ENCODE data around the gene ARHGEF16.

ARHGEF16 gene

DNA sequence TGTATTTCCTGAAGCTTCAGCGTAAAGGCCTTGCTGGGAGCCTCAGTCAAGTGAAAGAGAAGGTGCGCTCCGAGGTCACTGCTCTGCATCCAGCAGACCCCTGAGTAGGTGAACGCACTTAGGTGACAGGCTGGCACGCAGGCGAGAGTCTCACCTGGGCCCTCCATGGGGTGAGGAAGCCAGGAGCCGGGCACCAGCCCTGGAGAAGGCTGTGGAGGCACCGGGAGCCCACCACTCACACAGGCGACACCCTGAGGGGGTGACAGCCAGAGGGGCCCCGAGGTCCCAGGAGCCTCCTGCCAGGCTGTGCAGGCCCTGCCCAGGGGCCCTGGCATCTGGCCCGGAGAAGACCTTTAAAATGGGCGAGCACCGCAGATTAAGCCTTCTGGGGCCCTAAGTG, 67.6 kb downstream of the ARHGEF16 start:
- H3K27ac ChIP-seq = no peak overlapping the region
- intact Hi-C loops (cut with DNase I; ENCODE audit: low total_unique reads) = loop anchor here (5.0 kb wide), 1 partner anchor 35 kb away; no protein-coding TSS in a partner anchor
- H3K9me3 ChIP-seq = no peaks in the 10 kb centered on the region
- TF ChIP-seq, protein P1, sequence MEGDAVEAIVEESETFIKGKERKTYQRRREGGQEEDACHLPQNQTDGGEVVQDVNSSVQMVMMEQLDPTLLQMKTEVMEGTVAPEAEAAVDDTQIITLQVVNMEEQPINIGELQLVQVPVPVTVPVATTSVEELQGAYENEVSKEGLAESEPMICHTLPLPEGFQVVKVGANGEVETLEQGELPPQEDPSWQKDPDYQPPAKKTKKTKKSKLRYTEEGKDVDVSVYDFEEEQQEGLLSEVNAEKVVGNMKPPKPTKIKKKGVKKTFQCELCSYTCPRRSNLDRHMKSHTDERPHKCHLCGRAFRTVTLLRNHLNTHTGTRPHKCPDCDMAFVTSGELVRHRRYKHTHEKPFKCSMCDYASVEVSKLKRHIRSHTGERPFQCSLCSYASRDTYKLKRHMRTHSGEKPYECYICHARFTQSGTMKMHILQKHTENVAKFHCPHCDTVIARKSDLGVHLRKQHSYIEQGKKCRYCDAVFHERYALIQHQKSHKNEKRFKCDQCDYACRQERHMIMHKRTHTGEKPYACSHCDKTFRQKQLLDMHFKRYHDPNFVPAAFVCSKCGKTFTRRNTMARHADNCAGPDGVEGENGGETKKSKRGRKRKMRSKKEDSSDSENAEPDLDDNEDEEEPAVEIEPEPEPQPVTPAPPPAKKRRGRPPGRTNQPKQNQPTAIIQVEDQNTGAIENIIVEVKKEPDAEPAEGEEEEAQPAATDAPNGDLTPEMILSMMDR (IDR thresholded peaks at IDR 0.05) = no peak
- H3K4me1 ChIP-seq = peaks cover 0 to 29% (median 21%) of the 10 kb centered on the region in 4 donors
- DNase-seq = no peak
- H3K4me3 ChIP-seq = no peak overlapping the region
- H3K36me3 ChIP-seq = peaks cover 0 to 67% (median 55%) of the 10 kb centered on the region in 3 donors
- H3K27me3 ChIP-seq = no peaks in the 10 kb centered on the region

DNA sequence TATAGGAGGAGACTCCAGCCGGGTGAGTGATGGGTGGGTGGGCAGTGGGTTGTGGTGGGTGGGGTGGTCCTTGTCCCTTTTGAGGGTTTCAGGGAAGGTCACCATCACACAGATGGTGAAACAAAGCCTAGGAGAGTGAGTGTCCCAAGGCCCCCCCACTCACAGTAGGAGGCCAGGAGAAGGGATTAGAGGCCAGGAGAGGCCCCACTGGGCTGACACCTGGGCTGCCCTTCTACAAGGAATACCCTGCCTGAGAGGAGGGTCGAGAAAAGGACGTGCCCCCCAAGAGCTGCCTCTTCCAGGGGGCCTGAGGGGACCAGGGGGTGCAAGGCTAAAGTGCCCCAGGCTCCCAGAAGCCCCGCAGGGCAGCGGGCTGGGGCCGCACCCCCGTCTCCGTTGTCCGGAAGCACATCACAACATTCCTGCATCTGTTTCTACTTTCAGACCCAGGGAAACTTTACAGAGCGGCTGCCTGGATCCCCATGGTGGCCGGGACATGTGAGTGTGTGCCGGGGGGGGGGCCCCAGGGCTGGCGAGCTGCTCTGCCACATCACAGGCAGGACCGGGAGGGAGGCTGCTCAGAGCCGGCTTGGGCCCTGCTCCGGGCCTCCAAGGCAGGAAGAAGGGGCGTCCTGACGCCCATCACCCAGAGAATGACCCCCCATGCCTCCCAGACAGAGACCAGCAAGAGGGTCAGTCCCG, 68.2 kb downstream of the ARHGEF16 start:
- Histone ChIP-seq H3K27ac (no peak overlapping the region), H3K4me1 (peaks cover 0 to 26% (median 23%) of the 10 kb centered on the region in 4 donors), H3K9me3 (no peaks in the 10 kb centered on the region), H3K4me3 (no peak overlapping the region), H3K27me3 (no peaks in the 10 kb centered on the region), H3K36me3 (peaks cover 0 to 61% (median 55%) of the 10 kb centered on the region in 3 donors)
- TF ChIP-seq, protein P1 (IDR thresholded peaks at IDR 0.05) = no peak
- intact Hi-C loops (cut with DNase I; ENCODE audit: low total_unique reads) = loop anchor here (5.0 kb wide), 1 partner anchor 35 kb away; no protein-coding TSS in a partner anchor
- DNase-seq = no peak

DNA sequence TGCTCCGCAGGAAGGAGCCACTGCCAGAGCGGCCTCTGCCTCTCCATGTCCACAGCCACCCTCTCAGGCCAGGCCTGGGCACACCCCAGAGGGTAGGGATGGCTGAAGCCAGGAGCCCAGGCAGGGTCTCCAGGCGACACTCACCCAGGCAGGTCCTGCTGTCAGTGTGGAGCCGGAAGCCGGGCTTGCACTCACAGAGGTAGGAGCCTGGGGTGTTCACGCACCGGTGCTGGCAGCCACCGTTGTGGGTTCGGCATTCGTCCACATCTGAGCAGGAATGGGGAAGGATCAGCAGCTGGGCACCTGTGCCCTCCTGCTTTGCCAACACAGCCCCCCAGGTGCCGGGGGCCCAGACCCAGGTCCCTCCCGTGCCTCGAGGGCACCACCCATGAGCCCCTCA, 69.5 kb downstream of the ARHGEF16 start:
- H3K4me1 ChIP-seq = peaks cover 0 to 38% (median 36%) of the 10 kb centered on the region in 4 donors
- no peak for DNase-seq
- no peaks in the 10 kb centered on the region for H3K9me3 ChIP-seq
- TF ChIP-seq, protein P1 (IDR thresholded peaks at IDR 0.05) = no peak
- no peak overlapping the region for H3K27ac ChIP-seq
- H3K36me3 ChIP-seq = peaks cover 0 to 48% (median 47%) of the 10 kb centered on the region in 3 donors
- H3K27me3 ChIP-seq = no peaks in the 10 kb centered on the region
- H3K4me3 ChIP-seq = no peak overlapping the region
- intact Hi-C loops (cut with DNase I; ENCODE audit: low total_unique reads) = loop anchor here (5.0 kb wide), 1 partner anchor 33 kb away; no protein-coding TSS in a partner anchor

DNA sequence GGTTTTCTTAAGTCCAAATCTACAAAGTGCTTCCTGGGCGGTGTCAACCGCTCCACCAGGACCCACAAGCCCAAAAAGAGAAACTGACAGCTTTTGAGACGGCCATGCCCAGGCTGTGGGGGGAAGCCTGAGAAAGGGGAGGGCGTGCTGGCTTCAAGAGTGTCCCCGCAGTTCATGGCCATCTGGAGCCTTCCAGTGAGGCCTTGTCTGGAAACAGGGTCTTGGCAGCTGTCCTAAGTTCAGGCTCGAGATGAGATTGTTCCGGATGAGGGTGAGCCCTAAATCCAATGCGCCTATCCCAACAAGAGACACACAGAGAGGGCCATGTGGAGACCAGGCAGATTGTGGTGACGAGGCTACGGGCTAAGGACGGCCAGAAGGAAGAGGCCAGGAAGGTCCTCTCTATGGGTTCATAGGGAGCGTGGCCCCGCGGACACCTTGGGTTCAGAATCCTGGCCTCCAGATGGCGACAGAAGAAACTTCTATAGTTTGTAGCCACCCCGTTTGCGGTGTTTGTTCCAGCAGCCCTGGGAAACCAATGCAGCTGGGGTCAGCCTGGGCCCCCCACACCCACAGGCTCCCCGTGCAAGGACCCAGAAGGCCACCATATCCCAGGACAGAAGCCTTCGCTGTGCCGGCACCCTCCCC, 70.2 kb downstream of the ARHGEF16 start:
- DNase-seq = no peak
- Histone ChIP-seq H3K36me3 (peaks cover 0 to 42% (median 41%) of the 10 kb centered on the region in 3 donors), H3K9me3 (no peaks in the 10 kb centered on the region), H3K4me3 (no peak overlapping the region), H3K27ac (no peak overlapping the region), H3K27me3 (no peaks in the 10 kb centered on the region), H3K4me1 (peaks cover 0 to 45% (median 43%) of the 10 kb centered on the region in 4 donors)
- intact Hi-C loops (cut with DNase I; ENCODE audit: low total_unique reads) = loop anchor here (5.0 kb wide), 1 partner anchor 33 kb away; no protein-coding TSS in a partner anchor
- TF ChIP-seq, protein P1 (IDR thresholded peaks at IDR 0.05) = no peak

DNA sequence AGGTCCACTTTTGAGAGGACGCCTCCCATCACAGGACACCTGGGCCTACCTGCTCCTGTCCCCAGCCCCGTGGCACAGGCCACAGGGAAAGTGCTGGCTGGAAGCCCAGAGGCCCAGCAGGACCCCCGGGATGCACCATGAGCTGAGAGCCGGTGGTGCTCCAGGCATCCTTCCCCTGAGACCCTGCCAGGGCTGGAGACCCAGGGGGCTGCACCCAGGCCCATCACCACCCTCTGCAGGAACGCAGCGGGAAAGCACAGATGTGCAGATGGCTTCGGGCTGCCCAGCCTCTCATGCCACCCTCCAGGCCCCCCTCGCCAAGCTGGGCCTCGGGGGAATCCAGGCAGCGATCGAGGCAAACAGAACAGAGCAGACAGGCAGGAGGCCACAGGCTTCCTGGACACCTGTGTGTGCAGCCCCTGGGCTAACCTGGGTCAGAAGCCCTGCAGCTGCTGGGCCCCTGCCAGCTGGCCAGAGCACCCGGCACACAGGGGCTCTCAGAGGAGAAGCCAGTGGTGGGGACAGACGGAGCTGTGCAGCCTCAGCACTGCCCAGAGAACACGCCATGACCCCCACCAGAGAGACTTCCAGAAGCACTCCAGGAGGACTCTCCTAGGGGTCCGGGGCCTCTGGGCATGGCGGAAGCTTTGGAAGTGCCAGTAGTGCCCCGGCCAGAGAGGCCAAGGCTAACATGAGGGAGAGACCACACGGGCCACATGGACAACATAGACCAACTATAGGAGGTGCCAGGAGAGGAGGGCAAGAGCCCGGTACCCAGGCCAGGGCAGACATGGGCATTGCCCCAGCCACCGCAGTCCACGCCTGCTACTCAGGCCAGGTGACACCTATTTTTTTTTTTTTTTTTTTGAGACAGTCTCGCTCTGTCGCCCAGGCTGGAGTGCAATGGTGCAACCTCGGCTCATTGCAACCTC, 71.4 kb downstream of the ARHGEF16 start:
- intact Hi-C loops (cut with DNase I; ENCODE audit: low total_unique reads) = no loop called here
- no peak overlapping the region for H3K4me3 ChIP-seq
- no peaks in the 10 kb centered on the region for H3K9me3 ChIP-seq
- no peak overlapping the region for H3K27ac ChIP-seq
- no peaks in the 10 kb centered on the region for H3K27me3 ChIP-seq
- peaks cover 0 to 55% (median 51%) of the 10 kb centered on the region in 4 donors for H3K4me1 ChIP-seq
- TF ChIP-seq, protein P1 (IDR thresholded peaks at IDR 0.05) = no peak
- DNase-seq = no peak
- peaks cover 0 to 31% (median 30%) of the 10 kb centered on the region in 3 donors for H3K36me3 ChIP-seq

Measured in tibial artery (tissue), 4 donors.